IMR-90 (cell line): ENCODE measurements around the gene ADRA2A. TPM values are rescaled to one million over a fixed set of nuclear protein-coding genes. Genes with fewer than 3 reads are reported as not detected.

Experiments
- CEBPB ChIP-seq: IDR thresholded peaks from 2 replicates; pipeline ENCODE4 v1.6.1; 2012; ENCODE audit warnings: low read depth, low read length, improper control_type of control experiment
- NFE2L2 ChIP-seq: fragments of 150-350 bp; IDR thresholded peaks from 2 replicates; pipeline ENCODE4 v1.6.1; 2016; ENCODE audit warnings: low read depth, mild to moderate bottlenecking, low read length
- RCOR1 ChIP-seq: IDR thresholded peaks from 2 replicates; pipeline ENCODE4 v1.6.1; 2012; ENCODE audit warnings: mild to moderate bottlenecking, low read length, improper control_type of control experiment; ENCODE audit not compliant: insufficient replicate concordance
- polyA plus RNA-seq, 3 experiments: library from polyadenylated mRNA; depleted of rRNA; stranded (reverse); fragments of >200 nt; gene quantifications; 2 replicates each; pipeline ENCODE4 v1.2.3, GENCODE V29; 2012; ENCODE audit warnings: low replicate concordance in 1 of 3
- total RNA-seq: library from RNA; depleted of rRNA; stranded (reverse); fragments of >200 nt; gene quantifications from 2 replicates; pipeline ENCODE4 v1.2.3, GENCODE V29; 2012
- TF ChIP-seq, protein P1 (sequence below): fragments of 150-350 bp; IDR thresholded peaks from 2 replicates; pipeline ENCODE4 v1.6.1; 2017; ENCODE audit warnings: mild to moderate bottlenecking, antibody characterized with exemption, low read length, low read depth

The ADRA2A gene
- total and polyA plus RNA-seq, 2 of the 4 experiments (the other 2 are of a cell fraction) = not detected

DNA sequence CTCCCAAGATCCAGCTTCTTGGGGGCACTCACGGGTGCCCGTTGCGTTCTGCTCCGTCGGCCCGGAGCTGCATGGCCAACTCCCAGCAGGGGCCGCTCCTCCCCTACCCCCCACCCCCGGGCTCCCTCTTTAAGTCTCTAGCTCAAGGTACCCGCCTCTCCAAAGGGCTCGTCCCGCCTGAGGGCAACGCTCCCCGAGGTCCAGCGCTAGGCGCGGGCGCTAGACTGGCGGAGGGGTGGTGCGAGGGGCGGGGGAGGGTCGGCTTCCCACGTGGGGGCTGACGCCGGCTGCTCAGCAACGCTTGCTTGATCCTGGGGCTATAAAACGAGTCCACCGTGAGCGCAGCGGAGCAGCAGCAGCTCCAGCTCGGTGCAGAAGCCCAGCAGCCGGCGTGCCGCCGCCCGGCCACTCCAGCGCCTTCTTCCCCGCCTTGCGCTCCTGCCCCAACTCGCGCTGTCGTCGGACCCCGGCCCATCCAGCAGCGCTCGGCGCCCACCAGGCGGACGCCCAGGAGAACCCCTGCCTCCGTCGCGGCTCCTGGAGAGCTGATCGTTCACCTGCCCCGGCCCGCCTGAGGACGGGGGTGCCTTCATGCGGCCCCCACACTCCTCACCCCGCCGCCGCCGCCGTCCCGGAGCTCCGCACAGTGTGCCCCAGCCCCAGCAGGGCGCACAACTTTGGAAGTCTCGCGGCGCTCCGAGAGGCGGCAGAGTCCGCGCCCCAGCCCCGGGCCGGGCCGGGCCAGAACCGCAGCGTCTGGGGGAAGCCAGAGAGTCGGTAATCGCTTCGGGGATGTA lies at the start of gene ADRA2A (continued):
- TF ChIP-seq, protein P1, sequence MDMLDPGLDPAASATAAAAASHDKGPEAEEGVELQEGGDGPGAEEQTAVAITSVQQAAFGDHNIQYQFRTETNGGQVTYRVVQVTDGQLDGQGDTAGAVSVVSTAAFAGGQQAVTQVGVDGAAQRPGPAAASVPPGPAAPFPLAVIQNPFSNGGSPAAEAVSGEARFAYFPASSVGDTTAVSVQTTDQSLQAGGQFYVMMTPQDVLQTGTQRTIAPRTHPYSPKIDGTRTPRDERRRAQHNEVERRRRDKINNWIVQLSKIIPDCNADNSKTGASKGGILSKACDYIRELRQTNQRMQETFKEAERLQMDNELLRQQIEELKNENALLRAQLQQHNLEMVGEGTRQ = no peak
- TF ChIP-seq NFE2L2 = no peak
- no peak for TF ChIP-seq RCOR1
- no peak for TF ChIP-seq CEBPB
